Measurements from ENCODE around the gene PPIF.

The PPIF gene

GRCh38 chr10:79357180-79357579, 9.9 kb downstream of the PPIF start:
- no peak for DNase-seq (ENCODE audit: low read depth, low spot score)
- CTCF ChIA-PET, result interaction anchor here (1.0 to 2.7 kb wide), 4 partner anchors 9 to 17 kb away, joined by 4 to 18 read pairs (median 6); no protein-coding TSS in a partner anchor
- POLR2A ChIA-PET, result no interaction called here
- H3K4me3 ChIP-seq (ENCODE audit: low read depth, low read length), result no peak overlapping the region
- TF ChIP-seq CTCF (IDR thresholded peaks at IDR 0.05; ENCODE audit: insufficient read depth, low read length, missing control alignments), result no peak

- no peak for DNase-seq (ENCODE audit: low read depth, low spot score)
- ChIA-PET CTCF (interaction anchor here (0.8 to 2.7 kb wide), 3 partner anchors 7 to 15 kb away, joined by 3 to 18 read pairs (median 7); no protein-coding TSS in a partner anchor), POLR2A (interaction anchor here (1.3 kb wide), 1 partner anchor 10 kb away, joined by 3 read pairs; no protein-coding TSS in a partner anchor)
- H3K4me3 ChIP-seq (ENCODE audit: low read depth, low read length), result no peak overlapping the region
- no peak for TF ChIP-seq CTCF (IDR thresholded peaks at IDR 0.05; ENCODE audit: insufficient read depth, low read length, missing control alignments)
Measured at GRCh38 chr10:79358811-79359210, 11.5 kb downstream of the PPIF start.

- ChIA-PET CTCF (interaction anchor here (0.9 kb wide), 2 partner anchors 15 to 109 kb away, joined by 3 read pairs; no protein-coding TSS in a partner anchor), POLR2A (interaction anchor here (0.9 kb wide), 1 partner anchor 12 kb away, joined by 3 read pairs; the partner anchor contains the start of gene PPIF)
- no peak for TF ChIP-seq CTCF (IDR thresholded peaks at IDR 0.05; ENCODE audit: insufficient read depth, low read length, missing control alignments)
- no peak for DNase-seq (ENCODE audit: low read depth, low spot score)
- no peak overlapping the region for H3K4me3 ChIP-seq (ENCODE audit: low read depth, low read length)
Measured at GRCh38 chr10:79359816-79360498, 12.7 kb downstream of the PPIF start.

- POLR2A ChIA-PET, result interaction anchor here (0.9 kb wide), 1 partner anchor 13 kb away, joined by 3 read pairs; the partner anchor contains the start of gene PPIF
- H3K4me3 ChIP-seq (ENCODE audit: low read depth, low read length), result no peak overlapping the region
- TF ChIP-seq CTCF (IDR thresholded peaks at IDR 0.05; ENCODE audit: insufficient read depth, low read length, missing control alignments), result no peak
- DNase-seq (ENCODE audit: low read depth, low spot score), result no peak
- CTCF ChIA-PET, result interaction anchor here (0.7 to 0.9 kb wide), 3 partner anchors 16 to 219 kb away, joined by 3 read pairs; no protein-coding TSS in a partner anchor
Measured at GRCh38 chr10:79360499-79361342, 13.5 kb downstream of the PPIF start.

- no peak for DNase-seq (ENCODE audit: low read depth, low spot score)
- CTCF ChIA-PET, result interaction anchor here (1.5 kb wide), 1 partner anchor 12 kb away, joined by 5 read pairs; no protein-coding TSS in a partner anchor
- no peak overlapping the region for H3K4me3 ChIP-seq (ENCODE audit: low read depth, low read length)
- no peak for TF ChIP-seq CTCF (IDR thresholded peaks at IDR 0.05; ENCODE audit: insufficient read depth, low read length, missing control alignments)
- POLR2A ChIA-PET, result no interaction called here
Measured at GRCh38 chr10:79361726-79362397, 14.6 kb downstream of the PPIF start.

All from AG04449 (cell line).